PFSK-1 (cell line): ENCODE measurements around the gene UTP11.

ENCODE experiments used
- FOXP2 ChIP-seq: optimal IDR thresholded peaks from 2 replicates; pipeline ENCODE3; 2011; ENCODE audit warnings: borderline replicate concordance, control low read depth, inconsistent platforms; ENCODE audit not compliant: insufficient read depth; ENCODE audit errors: extremely low read length, extremely low read depth
- POLR2AphosphoS5 ChIP-seq: IDR thresholded peaks from 2 replicates; pipeline ENCODE4 v1.6.1; 2012; ENCODE audit warnings: low read depth, mild to moderate bottlenecking, control low read depth, low read length, moderate library complexity
- SIN3A ChIP-seq: IDR thresholded peaks from 2 replicates; pipeline ENCODE4 v1.6.1; 2012; ENCODE audit warnings: mild to moderate bottlenecking, low read length, moderate library complexity, borderline replicate concordance; ENCODE audit not compliant: insufficient read depth
- TAF1 ChIP-seq: IDR thresholded peaks from 2 replicates; pipeline ENCODE4 v1.6.1; 2012; ENCODE audit warnings: low read length, control low read depth, borderline replicate concordance; ENCODE audit not compliant: insufficient read depth
- TF ChIP-seq, protein P1 (sequence below), 2 experiments: IDR thresholded peaks; 2 replicates each; pipeline versions ENCODE4 v1.6.1 to v1.8.0; 2011 to 2012; ENCODE audit warnings: low read depth in 2 of 2, low read length in 2 of 2, control low read depth in 1 of 2, inconsistent platforms in 1 of 2, mild to moderate bottlenecking in 1 of 2, moderate library complexity in 1 of 2; ENCODE audit not compliant: insufficient read depth in 1 of 2

The UTP11 gene

DNA sequence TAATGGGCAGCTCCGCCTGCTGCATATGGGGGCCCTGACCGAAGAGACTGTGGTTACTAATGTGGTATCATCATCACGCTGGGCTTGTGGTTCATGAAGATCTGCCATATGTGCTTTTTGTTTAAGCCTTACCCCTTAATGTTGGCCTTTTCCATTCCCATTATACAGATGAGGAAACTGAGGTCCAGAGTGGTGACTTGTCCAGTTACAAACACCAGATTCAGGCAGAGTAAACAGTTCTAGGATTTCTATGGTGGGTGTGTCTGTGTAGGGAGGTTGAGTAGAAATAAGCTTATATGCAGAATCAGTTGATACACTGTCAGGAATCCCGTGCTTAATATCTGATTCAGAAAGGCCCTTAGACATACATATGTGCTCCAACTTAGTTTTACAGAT, 691 bp downstream of the UTP11 start:
- no peak for TF ChIP-seq TAF1
- TF ChIP-seq, protein P1, sequence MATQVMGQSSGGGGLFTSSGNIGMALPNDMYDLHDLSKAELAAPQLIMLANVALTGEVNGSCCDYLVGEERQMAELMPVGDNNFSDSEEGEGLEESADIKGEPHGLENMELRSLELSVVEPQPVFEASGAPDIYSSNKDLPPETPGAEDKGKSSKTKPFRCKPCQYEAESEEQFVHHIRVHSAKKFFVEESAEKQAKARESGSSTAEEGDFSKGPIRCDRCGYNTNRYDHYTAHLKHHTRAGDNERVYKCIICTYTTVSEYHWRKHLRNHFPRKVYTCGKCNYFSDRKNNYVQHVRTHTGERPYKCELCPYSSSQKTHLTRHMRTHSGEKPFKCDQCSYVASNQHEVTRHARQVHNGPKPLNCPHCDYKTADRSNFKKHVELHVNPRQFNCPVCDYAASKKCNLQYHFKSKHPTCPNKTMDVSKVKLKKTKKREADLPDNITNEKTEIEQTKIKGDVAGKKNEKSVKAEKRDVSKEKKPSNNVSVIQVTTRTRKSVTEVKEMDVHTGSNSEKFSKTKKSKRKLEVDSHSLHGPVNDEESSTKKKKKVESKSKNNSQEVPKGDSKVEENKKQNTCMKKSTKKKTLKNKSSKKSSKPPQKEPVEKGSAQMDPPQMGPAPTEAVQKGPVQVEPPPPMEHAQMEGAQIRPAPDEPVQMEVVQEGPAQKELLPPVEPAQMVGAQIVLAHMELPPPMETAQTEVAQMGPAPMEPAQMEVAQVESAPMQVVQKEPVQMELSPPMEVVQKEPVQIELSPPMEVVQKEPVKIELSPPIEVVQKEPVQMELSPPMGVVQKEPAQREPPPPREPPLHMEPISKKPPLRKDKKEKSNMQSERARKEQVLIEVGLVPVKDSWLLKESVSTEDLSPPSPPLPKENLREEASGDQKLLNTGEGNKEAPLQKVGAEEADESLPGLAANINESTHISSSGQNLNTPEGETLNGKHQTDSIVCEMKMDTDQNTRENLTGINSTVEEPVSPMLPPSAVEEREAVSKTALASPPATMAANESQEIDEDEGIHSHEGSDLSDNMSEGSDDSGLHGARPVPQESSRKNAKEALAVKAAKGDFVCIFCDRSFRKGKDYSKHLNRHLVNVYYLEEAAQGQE (IDR thresholded peaks at IDR 0.05; ENCODE audit: insufficient read depth in 1 of 2, low read depth in 2 of 2, low read length in 2 of 2): no peak
- TF ChIP-seq POLR2AphosphoS5: no peak
- no peak for TF ChIP-seq FOXP2
- TF ChIP-seq SIN3A: no peak

DNA sequence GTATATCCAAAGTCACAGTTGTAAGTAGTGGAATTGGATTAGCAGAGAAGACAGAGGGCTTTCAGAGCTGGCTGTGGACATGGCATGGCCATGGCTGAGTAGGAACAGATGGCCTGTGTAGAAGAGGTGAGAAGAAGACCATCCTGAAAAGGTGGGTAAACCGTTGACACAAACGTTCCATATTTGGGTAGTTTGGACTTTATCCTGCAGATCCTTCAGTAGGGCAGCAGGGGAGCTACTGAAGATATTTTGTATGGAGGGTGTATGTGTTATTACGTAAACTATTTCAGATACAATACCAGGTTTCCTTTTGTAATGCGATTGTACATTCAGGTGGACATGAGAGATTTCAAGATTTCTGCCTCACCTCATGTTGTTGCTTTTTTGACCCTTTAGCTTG, 1.6 kb downstream of the UTP11 start:
- TF ChIP-seq FOXP2 (no peak), POLR2AphosphoS5 (no peak), TAF1 (no peak)
- TF ChIP-seq, protein P1 (IDR thresholded peaks at IDR 0.05; ENCODE audit: insufficient read depth in 1 of 2, low read depth in 2 of 2, low read length in 2 of 2): no peak

- TF ChIP-seq POLR2AphosphoS5: no peak
- TF ChIP-seq, protein P1 (IDR thresholded peaks at IDR 0.05; ENCODE audit: insufficient read depth in 1 of 2, low read depth in 2 of 2, low read length in 2 of 2): no peak
- TF ChIP-seq FOXP2: no peak
- TF ChIP-seq SIN3A: no peak
- TF ChIP-seq TAF1: no peak
These were observed 2.3 kb downstream of the UTP11 start for GRCh38 chr1:38014724-38015424.

DNA sequence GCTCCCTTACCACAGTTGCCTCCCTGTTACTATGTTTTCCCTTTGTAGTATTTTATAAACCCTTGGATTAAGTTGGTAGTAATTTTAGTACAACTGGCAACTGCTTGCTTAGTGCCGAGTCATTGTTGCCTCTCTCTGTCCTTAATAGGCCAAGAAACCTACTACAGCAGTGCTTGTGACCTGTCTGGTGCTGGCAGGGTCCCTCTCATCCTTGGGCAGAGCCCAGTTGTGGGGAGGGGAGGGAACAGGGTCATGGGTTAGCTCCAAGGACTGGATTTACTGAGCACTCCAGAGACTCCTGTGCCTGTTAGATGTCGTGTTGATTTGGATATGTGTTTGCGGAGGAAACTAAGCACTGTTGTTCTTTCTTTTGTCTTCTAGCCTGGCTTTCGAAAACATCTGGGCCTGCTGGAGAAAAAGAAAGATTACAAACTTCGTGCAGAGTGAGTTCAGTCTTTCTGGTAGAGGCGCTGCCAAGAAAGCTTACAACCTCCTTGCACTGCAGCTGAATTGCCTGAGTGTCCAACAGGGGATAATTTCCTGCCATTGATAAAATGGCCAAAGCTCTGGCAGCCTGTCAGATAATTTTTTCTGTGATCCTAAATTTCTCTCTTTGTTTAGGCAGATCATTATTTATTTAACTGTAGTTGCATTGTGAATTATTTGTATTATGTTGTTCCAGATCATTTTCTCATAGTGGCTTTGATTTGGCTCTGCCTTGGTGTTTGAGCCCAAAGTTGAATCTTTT, 3.6 kb downstream of the UTP11 start:
- TF ChIP-seq POLR2AphosphoS5: no peak
- TF ChIP-seq FOXP2: no peak
- no peak for TF ChIP-seq SIN3A
- TF ChIP-seq, protein P1 (IDR thresholded peaks at IDR 0.05; ENCODE audit: insufficient read depth in 1 of 2, low read depth in 2 of 2, low read length in 2 of 2): no peak

DNA sequence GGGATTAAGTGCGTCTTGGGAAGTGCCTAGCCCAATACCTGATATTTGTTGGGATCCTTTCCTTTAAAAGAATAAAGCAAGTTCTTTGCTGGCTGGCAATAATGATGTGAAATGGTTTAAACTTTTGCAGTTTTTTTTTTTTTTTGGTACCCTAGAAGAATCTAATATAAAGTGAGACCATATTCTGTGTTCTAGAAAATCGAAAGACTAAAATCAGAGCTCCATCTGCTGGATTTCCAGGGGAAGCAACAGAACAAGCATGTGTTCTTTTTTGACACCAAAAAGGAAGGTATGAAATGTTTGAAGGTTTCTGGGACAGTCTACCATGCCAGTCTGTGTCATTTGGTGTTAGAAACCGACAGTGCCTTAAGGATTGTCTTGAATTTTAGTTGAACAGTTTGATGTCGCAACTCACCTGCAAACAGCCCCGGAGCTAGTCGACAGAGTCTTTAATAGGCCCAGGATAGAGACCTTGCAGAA, 6.4 kb downstream of the UTP11 start:
- TF ChIP-seq POLR2AphosphoS5: no peak
- no peak for TF ChIP-seq FOXP2
- TF ChIP-seq, protein P1 (IDR thresholded peaks at IDR 0.05; ENCODE audit: insufficient read depth in 1 of 2, low read depth in 2 of 2, low read length in 2 of 2): no peak
- TF ChIP-seq SIN3A: no peak
- no peak for TF ChIP-seq TAF1
